GM18951 (cell line): Measurements from ENCODE around the gene BRD3OS.

Source experiments
- POLR2A ChIP-seq: IDR thresholded peaks from 4 replicates; pipeline ENCODE4 v1.6.1; 2011; ENCODE audit warnings: mild to moderate bottlenecking; ENCODE audit not compliant: insufficient read length, insufficient read depth; ENCODE audit errors: extremely low read depth
- in situ Hi-C: fragments of 300-500 bp; cut with MboI; formaldehyde crosslinking; loops from one replicate; pipeline ENCODE4 v1.12.0; 2022; ENCODE audit warnings: low sequenced_read_pairs, mixed read lengths, inconsistent platforms; ENCODE audit not compliant: unreplicated experiment

Gene BRD3OS

DNA sequence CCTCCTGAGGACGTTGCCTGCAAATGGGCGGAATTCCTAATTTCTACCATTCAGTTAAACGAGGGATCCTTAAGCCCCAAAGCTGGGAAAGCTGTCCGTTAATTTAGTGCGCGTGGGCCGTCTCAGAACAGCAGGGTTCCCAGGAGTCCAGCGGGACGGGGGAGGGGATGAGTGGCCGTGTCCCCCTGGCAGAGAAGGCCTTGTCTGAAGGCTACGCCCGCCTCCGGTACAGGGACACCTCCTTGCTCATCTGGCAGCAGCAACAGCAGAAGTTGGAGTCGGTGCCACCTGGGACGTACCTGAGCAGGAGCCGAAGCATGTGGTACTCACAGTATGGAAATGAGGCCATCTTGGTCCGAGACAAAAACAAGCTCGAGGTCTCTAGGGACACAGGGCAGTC, 1.3 kb downstream of the BRD3OS start:
- no peak for TF ChIP-seq POLR2A
- in situ Hi-C loops = no loop called here

DNA sequence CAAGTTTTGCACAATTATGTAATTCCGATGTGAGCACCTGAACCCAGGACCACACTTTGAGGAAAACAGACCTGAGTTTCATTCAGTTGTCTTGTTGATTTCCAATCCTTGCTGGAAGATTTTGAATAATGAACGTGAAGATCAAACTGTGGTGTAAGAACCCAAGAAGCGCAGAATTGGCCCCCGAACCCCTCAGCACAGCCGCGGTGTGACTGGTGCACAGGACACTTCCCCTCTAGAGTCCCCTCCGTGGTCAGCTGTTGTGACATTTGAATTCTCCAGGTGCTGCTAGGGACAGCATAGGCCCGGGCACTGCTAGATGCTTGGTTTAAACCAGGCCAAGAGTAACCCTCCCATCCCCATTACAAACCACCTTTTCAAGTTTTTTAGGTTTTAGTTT, 1.7 kb downstream of the BRD3OS start:
- no peak for TF ChIP-seq POLR2A
- in situ Hi-C loops = no loop called here

DNA sequence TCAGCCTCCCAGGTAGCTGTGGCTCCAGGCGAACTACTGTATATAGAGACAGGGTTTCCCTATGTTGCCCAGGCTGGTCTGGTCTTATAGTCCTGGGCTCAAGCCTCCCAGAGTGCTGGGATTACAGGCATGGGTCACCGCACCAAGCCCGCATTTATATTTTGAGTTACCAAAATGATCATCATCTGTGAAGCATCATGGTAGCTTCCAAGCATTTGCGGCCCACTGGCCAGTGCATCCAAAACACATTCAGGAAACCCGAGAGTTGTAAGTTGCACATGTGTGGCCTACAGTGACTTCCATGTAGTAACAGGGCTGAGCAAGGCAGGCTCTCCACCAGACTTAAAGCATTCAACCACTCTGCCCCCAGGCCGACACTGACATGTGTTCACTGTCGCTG, 2.3 kb downstream of the BRD3OS start:
- TF ChIP-seq POLR2A = no peak
- in situ Hi-C loops = no loop called here

DNA sequence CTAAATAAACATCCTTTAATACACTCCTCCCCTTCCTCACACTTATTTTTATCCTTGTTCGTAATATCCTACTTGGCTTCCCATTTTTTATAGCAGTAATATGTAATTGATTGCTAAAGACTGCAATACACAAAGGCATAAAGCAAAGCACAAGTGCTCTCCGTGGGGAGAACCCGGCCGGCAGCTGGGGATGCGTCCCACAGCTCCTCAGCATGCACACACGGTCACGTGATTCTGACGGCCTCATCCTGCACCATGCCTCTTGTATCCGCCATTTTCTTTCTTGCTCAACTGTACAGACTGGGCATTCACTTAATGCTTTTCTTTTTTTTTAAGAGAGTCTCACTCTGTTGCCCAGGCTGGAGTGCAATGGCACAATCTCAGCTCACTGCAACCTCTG, 2.8 kb downstream of the BRD3OS start:
- TF ChIP-seq POLR2A = no peak
- in situ Hi-C loops = no loop called here

DNA sequence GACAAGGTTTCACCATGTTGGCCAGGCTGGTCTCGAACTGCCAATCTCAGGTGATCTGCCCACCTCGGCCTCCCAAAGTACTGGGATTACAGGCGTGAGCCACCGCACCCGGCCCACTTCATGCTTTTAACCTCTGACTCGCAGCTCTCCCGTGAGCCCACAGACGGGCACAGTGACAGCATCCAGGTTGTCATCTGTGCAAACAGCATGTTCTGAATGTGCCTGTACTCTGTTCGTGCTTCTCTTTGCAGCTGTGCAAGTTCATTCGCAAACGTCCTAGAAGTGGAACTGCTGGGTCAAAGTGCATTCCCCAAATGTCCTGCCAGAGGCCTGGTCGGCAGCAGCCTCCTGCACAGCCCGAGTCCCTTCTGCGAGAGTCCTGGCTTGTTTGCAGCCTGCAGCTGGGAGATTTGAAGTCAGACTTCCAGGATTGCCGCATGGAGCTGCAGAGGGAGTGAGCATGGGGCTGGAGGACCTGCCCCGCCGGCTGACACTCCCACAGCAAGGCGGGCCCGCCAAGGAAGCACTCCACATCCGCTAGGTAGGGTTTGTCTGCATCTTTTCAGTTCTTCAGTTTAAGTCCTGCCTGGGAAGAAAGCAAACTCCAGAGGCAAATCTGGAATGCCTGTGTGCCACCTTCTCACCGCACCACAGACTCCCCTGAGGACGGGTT, 3.4 kb downstream of the BRD3OS start:
- in situ Hi-C loops = no loop called here
- TF ChIP-seq POLR2A = no peak

DNA sequence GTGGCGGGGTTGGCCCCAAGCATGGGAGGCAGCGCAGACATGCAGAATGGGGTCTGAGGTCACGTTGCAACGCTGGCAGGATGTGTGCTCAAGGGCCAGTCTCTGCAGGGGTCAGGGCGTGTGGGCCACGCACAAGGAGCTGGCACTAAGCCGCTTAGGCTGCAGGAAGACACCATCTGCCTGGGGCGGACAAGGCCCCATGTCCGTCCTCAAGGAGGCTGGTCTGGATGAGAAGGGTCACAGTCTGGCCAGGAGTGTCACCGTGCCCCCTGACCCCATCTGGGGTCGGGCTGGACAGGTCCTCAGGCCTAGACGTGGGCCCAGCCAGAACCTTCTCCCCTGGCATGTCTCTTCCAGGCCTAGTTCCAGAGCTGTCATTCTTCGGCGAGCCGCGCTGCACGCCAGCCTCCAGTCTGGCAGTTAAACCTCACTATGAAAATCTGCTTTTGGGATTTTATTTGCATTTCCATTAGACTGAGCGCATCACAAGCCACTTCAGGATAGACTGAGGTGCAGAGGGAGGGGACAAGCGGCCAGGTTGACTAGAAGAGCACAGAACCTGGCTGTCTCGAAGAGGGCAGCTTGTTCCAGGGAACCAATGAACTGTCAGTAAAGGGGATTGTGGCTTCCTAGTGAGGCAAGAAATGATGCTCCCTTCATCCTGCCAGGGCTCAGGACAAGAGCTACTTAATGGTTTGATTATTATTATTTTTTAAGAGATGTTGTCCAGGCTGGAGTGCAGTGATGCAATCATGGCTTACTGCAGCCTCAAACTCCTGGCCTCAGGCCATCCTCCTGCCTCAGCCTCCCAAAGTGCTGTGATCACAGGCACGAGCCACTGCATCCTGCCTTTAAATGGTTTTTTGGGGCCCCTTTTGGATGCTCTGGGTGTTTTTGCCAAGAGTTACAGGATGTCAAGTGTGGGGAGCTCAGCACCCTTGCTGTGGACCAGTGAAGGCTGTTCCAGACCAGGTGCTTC, 4.3 kb downstream of the BRD3OS start:
- TF ChIP-seq POLR2A = no peak
- in situ Hi-C loops = no loop called here

DNA sequence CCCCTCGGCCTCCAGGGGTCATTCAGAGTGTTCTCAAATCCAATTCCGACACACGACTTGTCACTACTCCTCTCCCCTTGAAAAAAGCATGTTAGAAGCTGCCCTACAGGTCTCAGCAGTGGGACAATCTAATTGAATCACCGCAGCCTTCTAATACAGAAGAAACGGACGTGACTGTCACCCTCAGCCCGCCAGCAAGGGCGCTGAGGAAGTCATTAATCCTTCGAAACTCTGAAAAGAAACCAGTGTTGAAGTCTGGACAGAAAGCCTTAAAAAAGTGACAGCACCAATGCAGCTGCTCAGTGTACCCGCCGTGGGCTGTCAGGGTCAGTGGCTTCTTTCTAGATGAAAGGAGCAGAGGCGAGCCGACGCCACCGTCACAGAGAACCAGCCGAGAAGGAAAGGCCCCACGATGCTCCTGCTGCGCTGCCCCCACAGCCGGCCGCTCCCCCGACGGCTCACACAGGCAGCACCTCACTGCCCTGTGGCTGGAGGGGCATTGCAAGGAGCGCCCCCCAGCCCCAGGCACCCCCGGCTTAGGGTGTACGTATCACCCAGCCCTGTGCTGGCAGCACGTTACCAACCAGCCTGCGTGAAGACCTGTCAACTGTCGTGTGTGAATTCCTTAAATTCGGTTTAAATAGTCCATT, 5.7 kb downstream of the BRD3OS start:
- in situ Hi-C loops = no loop called here
- no peak for TF ChIP-seq POLR2A

DNA sequence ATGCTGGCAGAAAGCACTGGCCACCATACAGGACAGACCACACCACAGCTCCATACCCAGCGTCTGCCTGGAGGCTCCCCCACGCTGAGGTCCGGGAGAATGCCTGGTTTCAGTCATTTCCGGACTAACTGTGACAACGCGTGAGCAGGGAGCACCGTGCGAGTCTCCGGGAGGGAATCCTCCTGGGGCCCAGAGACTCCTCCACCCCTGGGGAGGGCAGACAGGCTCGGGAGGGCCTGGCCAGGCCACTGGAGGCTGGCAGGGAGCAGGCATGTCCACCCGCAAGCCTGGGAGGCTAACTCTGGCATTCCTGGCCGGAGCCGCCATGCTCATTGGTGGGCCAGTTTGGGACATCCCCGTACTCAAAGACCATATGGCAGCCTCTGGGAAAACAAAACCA, 6.5 kb downstream of the BRD3OS start:
- TF ChIP-seq POLR2A = no peak
- in situ Hi-C loops = no loop called here

DNA sequence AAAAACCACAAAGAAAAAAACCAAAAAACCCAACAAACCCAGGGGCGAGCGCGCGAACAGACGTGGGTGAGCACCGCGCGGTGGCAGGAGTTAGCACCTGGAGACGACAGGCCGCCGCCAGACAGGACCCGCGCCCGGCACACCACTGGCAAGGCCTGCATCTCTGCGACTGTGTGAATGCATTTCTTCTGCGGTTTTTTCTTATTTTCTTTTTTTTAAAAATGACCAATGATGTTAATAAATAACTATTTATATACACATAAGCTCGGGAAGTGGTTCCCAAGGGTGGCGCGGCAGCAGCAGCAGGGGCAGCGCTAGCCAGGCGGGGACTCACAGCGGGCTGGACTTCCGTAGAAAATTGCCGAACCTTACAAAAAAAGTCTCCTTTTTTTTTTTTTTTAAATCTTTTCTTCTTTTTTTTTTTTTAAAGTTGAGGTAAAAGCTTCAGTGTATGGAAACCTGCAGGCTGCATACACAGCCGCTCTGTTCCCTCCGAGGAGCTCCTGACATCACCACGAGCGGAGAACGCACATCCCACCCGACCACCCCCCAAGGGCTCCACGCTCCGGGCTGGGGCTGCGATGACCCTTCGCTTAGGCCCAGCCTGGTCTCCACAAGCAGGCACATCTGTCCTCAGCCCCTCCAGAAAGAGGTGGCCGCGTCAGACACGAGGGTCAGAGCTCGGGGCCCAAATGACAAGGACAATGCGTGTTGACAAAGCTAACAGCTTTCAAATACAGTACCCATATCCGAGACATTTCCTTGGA, 7.4 kb downstream of the BRD3OS start:
- in situ Hi-C loops = no loop called here
- no peak for TF ChIP-seq POLR2A

DNA sequence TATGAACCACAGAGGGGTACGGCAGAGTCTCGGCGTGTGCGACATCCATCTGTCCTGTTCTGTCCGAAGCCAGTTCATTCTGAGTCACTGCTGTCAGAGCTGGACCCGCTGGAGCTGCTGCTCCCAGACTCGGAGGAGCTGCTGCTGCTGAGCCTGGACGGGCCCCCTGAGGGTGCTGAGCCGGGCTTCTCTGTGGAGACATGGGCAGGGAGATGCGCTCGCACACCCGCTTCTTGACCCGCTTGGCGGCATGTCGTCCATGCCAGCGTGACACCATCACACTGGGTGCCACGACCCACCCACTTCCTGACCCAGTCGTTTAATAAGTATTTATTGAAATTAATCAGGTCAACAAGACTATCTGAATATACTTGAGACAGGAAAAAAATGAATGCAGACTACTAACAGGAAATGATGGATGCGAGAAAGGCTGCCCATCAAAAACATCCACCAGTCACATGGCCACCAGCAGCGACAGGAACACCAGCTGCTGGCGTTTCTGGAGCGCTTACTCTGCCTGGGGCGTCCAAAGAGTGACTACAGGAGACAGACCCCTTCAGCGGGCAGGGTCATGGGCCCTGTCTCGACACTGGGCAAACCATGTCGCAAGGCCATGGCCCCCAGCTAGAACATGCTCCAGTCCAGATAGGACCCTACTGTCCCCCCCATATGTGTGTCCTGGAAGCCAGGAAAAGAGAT, 8.4 kb downstream of the BRD3OS start:
- TF ChIP-seq POLR2A = no peak

DNA sequence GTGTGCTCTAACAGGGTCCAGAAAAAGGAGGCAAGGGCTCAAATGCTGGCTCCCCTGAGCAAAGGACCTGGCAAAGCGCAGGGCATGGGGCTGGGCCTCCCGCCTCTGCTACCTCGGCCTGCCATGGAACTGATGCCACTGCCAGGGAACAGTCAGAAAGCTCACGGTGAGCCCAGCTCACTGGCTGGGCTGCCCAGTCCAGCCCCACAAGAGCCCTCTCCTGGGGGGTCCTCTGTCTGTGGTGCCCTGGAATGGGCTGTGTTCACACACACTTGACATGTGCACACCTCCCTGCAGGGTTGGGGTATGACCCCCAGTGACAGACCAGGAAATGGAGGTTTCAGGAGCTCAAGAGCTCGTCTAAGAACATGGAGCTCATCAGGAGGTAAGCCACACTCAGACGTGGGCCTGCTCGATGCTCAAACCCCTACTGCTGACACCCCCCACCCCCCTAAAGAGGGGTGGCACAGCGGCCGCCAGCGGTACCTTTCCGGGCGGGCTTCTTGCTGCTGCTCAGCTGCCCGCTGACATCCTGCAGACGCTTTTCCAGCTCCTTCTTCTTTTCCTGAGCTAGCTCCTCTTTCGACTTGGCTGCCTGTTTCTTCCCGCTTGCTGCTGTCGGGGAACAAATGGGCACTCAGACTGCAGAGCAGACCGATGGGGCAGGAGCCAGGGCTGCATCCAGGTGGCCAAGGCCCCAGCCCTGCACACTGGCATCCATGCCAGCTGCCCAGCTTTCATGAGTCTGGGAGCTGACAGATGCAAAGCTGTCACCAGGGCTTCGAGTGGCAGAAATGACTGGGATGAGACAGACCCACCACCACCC, 9.1 kb downstream of the BRD3OS start:
- in situ Hi-C loops = no loop called here
- TF ChIP-seq POLR2A = no peak

More for the DNA sequence above, 8.4 kb downstream of the BRD3OS start:
- in situ Hi-C loops = no loop called here
